Inferior parietal cortex (tissue), 1 donor: ENCODE measurements around the gene DDR2.
"Not testable (repeated sequence)": the region's sequence is repeated elsewhere in the genome, so short reads cannot be mapped to it uniquely, and the experiment has no call there.

Experiments
- DNase-seq: peaks from one replicate; pipeline ENCODE4 v3.0.0-alpha.2; 2016; ENCODE audit errors: extremely low spot score

DDR2 gene

DNA sequence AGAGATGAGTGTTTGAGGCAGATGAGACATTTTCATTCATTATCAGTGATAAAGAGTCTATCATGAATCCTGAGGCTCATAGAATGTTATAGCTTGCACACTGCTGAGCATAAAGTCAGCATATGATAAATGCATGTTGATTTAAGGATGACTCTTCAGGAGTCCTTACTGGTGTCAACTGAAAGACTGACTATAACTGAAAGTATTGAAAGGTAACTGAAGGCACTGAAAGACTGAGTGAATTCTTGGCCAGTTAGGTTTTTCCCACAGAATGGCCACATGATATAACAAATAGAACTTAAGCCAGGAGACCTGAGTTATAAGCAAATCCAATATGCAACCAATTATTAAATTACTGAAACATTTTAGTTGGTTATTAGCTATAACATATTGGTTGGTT is 89.2 kb downstream of the DDR2 start:
- DNase-seq, result no peak

DNA sequence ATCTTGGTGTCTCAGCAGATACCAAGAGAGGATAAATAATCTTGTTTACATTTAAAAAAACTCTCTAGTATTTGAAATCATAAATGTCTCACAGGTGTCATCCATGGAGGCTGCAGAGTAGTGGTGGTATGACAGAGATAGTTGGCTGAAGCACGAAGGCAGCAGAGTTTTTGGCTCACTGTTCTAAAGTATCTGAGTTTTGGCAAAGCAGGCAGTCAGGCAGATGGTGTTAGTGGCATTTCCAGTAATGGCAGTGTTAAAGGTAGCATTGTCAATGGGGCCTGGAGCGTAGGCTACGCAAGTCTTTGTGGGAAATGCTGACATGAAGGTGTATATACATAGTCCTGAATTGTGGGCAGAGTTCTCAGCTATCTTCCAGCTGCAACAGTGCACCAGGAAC is 89.8 kb downstream of the DDR2 start:
- DNase-seq, result no peak

GRCh38 chr1:162724583-162725120 is 92.4 kb downstream of the DDR2 start:
- DNase-seq, result no peak

DNA sequence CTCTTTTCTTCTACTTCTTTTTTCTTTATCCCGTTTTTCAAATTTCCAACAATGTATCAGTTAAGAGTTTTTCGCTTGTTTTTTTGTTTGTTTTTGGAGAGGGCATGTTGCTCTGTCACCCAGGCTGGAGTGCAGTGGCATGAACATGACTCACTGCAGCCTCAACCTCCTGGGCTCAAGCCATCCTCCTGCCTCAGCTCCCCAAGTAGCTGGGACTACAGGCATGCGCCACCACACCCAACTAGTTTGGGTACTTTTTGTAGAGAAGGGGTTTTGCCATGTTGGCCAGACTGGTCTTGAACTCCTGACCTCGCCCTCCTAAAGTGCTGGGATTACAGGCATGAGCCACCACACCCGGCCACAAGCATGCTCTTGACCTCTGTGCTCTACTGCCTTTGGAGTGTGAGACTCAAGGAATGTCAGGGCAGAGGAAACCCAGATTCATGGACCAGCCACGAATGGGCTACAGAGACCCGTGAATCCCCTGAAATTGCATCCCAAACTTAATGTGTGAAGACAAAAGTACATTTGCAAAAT is 93.1 kb downstream of the DDR2 start:
- DNase-seq, result no peak

- no peak for DNase-seq
Observed at GRCh38 chr1:162726555-162726954, 94.3 kb downstream of the DDR2 start.

- not testable (repeated sequence) for DNase-seq
Observed at GRCh38 chr1:162727493-162727892, 95.2 kb downstream of the DDR2 start.

GRCh38 chr1:162728573-162728972 is 96.3 kb downstream of the DDR2 start:
- DNase-seq, result no peak

DNA sequence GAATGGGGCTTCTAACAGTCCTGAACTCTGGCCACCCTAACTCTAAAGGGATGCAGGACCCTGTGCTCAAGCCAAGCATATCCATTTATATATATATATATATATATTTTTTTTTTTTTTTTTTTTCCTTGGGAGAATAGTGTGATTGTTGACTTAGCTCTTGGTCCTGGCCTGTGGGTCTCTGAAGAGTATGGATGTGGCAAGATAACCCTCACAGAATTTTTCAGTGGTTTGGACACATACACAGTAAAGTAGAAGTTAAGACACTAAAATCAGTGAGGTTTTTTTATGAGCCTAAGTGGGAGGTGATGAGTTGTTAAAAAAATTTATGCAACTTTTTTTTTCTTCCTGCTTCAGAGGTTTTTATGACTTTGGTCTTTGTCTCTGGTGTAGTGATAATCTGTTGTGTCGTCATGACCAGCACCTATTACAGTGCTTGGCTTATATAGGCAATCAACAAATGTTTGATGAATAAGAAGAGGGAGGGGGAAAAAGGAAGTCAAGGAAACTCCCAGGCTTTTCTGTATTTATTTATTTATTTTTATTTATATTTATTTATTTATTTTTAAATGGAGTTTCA is 97.0 kb downstream of the DDR2 start:
- DNase-seq, result not testable (repeated sequence)

DNA sequence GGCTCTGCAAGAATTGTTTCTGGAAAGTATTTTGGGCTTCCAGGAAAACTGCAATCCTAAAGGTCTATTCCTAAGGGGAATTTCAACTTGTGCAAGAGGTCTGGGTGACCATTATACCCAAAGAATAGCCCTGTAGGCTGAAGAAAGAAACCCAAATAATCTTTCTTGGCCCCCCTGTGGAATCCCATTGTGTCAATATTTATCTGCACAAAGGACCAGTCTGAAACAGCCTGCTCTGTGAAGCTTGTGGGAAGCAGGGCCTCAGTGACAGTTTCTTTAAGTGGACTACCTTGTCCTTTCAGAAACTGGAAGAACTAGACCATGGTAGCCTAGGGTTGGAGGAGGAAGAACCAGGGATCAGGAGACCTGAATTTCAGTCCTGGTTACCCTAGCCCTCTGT is 99.8 kb downstream of the DDR2 start:
- no peak for DNase-seq

GRCh38 chr1:162732566-162733335 is 100.5 kb downstream of the DDR2 start:
- no peak for DNase-seq

DNA sequence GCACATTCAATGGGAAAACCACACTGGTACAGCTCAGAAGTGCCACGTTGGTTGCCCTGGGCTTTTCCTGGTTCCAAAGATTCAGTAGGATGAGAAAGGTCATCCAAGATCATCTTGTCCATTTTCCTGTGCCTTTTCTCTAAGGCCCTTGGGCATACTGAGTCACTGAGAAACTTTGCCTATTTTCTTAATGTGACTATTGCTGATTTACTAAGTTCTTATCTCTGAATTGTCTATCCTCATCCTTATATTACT is 101.0 kb downstream of the DDR2 start:
- DNase-seq, result no peak

DNA sequence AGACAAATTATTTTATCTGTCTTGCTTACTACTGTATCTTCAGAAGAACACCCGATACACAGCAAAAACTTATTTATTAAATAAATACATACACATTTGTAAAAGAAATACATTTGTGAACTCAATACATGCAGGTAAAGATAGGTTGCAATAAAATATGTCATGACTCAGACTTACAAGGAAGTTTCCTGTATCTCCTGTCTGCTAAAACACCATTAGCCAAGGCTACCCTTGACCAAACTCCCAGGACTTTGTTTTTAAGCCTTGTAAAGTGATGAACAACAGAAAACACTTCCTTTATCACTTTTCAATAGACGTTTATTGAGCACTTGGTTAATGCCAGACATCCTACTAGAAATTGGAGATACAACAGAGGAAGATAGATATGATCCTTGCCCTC is 101.8 kb downstream of the DDR2 start:
- no peak for DNase-seq

DNA sequence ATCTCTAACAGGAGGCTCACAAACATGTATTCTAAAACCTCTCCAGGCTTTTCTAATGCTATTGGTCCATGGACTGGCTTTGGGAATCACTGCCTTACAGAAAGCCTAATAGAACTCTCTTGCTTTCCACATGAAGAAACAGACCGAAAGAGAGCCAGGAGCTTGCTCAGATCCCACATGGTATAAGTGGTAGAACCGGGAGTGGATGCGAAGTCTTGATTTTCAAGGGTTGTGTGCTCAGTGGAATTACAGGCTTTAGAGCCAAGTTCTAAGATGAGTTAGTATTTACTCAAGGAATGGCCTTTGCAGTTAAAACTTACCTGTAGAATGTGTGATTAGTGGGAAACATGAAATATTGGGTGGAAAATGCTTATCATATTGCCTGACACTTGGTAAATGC is 103.9 kb downstream of the DDR2 start:
- no peak for DNase-seq

GRCh38 chr1:162736633-162737067 is 104.4 kb downstream of the DDR2 start:
- no peak for DNase-seq

GRCh38 chr1:162740755-162741154 is 108.5 kb downstream of the DDR2 start:
- no peak for DNase-seq

GRCh38 chr1:162741574-162741973 is 109.3 kb downstream of the DDR2 start:
- no peak for DNase-seq

- not testable (repeated sequence) for DNase-seq
Observed at GRCh38 chr1:162746264-162746942, 114.1 kb downstream of the DDR2 start.

DNA sequence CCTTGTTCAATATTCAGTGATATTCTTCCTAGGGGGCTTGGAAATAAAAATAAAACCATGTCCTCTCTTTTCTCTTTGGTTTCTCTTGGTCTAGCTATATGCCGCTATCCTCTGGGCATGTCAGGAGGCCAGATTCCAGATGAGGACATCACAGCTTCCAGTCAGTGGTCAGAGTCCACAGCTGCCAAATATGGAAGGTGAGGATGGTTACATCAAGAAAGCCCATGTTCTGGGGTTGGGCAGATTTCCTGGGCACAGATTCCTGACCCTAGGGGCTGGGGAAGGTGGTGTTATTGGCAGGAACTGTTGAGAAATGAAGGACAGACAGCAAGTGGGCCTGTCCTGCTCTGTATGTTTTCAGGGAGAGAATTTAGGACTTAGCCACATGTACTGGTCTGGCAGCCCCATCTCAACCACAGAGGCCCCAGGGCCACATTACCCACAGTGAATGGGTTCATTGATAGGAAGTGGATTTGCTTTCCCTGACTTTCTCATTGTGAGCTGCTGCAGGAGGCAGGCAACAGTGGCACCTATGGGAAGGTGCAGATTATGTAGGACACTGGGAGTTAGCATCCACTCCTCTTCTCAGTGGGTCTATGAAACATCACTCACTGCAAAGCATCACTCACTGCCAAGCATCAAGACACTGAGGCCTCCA is 120.9 kb downstream of the DDR2 start:
- no peak for DNase-seq

GRCh38 chr1:162753998-162754585 is 121.8 kb downstream of the DDR2 start:
- DNase-seq, result no peak

DNA sequence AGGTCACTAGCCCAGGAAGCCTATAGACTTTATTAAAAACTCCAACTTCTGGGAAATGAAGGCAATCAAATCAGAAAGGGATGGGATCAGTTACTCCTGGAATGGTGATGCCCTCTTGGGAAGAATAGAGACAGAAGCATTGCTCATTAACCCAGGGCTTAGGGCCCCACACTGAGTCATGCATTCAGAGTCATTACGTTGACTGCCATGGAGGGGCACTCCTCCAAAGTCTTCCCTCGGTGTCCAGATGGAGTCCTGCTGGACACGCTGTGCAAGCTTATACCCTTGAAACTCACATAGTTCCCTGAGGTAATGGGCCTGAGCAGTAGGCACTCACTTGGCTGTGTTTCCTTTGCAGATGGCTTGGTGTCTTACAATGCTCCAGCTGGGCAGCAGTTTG is 123.0 kb downstream of the DDR2 start:
- no peak for DNase-seq

DNA sequence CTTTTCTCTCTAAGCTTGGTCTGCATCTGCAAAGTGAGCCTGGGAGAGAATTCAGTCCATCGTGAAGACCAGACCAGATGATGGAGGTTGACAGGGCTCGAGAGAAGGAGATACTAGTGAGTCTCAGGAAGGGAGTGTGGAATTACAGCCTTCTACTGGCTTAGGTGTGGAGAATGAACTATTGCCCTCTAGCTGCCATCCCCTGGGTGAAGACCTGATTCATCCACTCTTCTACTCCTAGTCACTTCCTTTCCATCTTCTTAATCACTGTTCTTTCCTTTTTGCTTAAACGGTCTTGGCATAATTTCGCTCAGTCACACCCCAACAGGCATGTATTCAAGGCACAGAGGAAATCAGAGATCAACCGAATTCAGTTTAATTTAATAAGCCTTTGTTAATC is 124.3 kb downstream of the DDR2 start:
- no peak for DNase-seq

GRCh38 chr1:162757476-162757875 is 125.2 kb downstream of the DDR2 start:
- DNase-seq, result no peak
